Activated naive CD4-positive, alpha-beta T cell (primary cell): ENCODE results near the gene MED17.

Experiments used
- DNase-seq, 4 experiments: peaks; one replicate each; lab custom pipeline; 2025; lab: John Stamatoyannopoulos, UW

MED17 gene

DNA sequence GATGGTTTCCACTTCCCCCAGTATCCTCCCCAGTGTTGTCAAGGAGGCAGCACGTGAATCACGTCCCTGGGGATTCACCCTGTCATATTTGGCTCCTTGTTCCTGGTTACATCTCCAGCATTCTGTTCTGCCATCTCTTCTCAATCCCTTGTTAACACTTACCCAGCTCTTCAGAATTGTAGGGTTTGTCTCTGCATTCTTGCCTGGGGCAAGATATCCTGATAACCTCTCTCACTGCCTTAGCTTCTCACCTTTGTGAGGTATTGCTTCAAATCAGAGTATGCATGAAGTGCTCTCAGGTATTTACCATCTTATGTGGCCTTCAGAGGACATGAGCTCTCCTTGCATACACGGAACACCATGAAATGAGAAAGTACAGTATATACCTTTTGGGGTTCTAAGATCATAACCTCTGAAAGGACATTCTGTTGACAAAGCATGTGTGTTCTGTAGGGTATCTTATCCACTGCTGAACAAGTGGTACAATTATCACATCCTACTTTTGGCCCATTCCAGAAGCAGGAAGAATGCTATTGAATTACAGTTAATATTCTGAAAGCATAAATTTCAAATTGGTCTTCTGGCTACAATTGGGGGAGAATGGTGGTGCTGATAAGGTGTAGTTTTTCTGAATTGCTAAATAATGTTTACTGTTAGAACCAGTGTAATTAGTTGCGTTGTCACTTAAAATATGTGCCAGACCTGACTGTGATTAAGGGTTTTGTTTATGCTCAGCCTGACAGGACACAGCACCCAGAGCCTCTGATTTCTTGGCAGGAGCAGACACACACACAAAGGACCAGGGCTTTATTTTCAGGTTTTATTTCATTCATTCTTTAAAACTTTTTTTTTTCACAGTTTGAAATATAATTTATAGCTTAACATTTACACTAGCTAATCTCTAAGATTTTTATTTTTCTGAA is 33.6 kb downstream of the MED17 start:
- no peak for DNase-seq

DNA sequence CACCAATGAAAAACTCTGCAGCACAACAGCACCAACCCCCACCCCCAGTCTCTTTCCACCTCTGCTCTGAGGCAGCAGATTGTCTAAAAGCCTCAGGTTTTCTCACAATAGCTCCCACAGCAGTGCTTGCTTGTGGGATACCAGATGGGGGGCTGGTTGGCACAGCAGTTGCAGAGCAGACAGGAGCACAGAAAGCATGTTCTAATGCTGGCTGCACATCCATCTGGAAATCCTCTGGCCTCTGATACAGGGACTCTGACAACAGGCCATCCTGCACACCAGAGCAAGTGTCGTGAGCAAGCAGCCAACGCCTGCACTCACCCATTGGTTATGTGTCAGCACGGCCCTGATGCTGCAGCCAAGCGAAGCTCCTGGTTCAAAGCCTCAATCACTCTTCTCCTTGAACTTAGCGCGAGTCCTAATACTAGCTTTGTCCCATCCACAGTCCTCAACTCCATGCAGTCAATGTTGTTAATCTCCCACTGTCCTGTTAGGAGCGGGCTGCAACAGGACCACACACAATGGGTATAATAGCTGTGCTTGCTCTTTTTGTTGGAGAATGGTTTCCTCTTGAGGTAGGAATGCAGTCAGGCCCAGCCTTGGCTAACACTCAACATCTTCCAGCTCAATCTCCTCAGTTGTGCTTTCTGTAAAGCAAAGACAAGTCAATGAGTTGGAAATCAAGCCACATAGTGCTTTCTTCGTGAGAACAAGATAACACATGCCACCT is 36.0 kb downstream of the MED17 start:
- no peak for DNase-seq

DNA sequence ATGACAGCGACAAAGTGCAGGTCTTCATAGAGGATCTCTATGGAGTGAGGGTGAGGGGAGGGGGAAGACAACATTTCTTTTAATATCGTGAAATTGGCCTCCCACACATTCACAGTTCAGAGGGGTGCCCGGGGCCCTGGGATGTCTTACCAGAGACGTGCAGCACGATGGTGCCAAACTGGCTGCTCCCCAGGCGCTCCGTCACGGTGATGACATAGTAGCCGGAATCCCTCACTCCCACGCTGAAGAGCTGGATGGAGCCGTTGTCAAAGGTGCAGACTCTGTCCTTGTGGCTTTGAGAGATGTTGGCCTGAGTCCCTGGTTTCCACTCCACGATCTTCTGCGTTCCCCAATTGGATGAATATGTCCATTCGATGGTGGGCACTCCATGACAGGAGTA is 36.8 kb downstream of the MED17 start:
- no peak for DNase-seq

DNA sequence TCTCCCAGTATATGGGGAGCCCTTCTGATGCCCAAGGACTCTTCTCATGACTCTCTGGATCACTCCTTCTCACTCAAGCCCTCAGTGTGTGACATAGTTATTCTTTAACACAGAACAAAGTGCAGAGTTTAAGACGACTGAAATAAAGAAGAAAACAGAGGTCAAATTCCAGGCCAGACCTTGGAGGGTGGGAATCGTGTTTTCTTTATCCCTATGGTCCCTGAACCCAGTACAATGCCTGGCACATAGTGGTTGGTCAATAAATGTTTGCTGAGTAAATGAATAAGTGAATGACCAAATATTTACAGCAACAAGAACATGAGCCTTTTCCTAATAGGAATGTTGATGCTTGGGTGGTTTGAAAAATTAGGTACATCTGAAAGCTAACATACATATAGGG is 37.5 kb downstream of the MED17 start:
- DNase-seq = no peak

DNA sequence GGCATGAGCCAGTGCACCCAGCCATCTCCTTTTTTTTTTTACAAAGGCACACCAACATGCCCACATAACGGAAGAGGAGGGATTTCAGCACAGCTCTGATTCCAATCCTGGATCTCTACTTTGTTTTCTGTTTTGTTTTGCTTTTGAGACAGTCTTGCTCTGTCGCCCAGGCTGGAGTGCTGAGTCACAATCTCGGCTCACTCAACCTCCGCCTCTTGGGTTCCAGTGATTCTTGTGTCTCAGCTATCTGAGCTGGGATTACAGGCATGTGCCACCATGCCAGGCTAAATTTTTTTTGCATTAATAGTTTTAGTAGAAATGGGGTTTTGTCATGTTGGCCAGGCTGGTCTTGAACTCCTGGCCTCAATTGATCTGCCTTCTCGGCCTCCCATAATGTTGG is 38.3 kb downstream of the MED17 start:
- no peak for DNase-seq

- DNase-seq = no peak
Observed at GRCh38 chr11:93823210-93823609, 39.1 kb downstream of the MED17 start.

GRCh38 chr11:93827363-93827762 is 43.3 kb downstream of the MED17 start:
- DNase-seq = no peak

DNA sequence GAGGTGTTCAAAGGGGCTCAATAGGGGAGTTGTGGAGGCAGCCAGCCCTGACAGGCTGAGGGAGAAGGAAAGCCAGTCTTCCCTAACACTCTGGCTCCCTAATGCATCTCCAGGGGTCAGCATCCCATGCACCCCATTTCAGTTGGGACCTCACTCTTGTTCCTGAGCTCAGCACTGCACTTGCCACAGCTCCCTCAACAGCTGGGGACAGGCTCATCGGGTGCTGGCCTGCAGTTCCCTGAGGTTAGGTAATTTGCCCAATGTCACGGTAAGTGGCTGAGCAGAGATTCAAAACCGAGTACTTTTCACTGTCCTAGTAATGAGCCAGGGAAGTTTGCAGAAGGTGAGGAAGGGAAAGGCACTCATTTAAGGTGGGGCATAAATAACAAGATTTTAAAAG is 45.5 kb downstream of the MED17 start:
- no peak for DNase-seq

GRCh38 chr11:93831343-93832127 is 47.5 kb downstream of the MED17 start:
- DNase-seq = no peak

DNA sequence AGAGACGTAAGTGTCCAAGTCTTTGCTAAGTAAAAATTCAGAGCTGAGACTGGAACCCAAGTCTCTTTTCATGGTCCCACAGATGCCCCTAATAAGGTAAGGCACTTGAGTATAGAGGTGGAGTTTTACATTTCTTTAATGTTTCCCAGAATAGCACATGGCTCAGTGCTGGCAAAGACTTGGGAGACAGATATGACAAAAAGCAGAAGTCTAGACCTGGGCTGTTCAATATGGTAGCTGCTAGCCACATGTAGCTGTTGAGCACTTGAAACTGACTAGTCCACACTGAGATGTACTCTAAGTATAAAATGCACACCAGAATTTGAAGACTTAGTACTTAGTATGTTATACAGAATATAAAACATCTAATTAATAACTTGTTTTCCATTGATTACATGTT is 48.7 kb downstream of the MED17 start:
- no peak for DNase-seq

DNA sequence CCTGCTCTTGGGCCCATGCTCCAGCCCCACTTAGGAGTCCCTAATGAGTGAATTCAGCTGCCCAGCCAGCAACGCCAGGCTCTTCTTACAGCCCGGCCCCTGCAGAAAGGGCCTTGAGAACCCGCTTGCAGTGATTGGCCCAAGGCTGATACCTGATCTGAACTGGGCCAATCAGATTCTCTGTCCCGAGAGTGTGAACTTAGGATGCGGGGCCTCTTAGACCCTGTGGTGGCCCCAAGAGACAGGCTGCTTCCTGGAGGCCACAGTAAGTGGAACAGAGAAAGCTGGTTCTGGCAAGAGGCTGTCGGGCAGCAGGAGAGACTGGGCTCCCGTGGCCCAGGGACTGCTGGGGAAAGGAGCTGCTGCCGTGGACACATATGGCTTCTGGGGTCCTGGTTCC is 54.9 kb downstream of the MED17 start:
- DNase-seq = no peak

- no peak for DNase-seq
Observed at GRCh38 chr11:93840180-93840579, 56.1 kb downstream of the MED17 start.

- DNase-seq = no peak
Observed at GRCh38 chr11:93840981-93841380, 56.9 kb downstream of the MED17 start.

DNA sequence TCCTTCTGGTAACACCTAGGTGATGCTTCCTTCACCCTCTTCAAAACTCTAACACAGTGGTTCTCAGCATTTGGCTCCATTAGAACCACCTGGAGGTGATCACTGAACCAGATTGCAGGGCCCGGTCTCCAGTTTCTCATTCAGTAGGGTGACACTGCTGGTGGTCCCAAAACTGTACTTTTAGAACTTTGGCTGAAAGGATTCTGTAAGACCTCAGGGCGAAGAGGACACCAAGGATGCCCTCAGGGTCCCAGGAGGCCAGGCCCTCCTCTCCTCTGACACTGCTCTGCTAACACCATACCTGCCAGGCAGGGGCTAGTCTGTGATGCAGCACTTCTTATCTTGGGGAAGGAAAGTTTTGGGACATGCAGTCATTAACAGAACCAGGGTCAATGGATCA is 57.4 kb downstream of the MED17 start:
- no peak for DNase-seq

GRCh38 chr11:93842034-93842433 is 58.0 kb downstream of the MED17 start:
- no peak for DNase-seq

GRCh38 chr11:93842461-93842860 is 58.4 kb downstream of the MED17 start:
- DNase-seq = no peak

DNA sequence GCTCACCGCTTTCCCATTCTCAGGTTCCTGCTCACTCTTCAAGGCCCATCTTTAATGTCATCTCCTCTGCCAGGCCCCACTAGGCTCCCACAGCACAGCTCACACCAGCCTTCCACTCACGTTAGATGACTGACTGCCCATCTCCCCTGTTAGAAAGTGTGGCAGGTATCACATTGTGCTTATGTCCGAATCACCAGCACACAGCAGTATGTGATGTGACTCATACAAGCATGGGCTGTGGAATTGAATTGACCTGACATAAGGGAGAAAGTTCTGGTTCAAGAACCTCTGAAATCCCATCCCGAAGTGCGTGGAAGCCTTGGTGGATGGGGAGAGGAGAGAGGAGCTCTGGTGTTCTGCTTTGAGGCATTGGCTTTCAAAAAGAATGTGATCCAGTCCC is 59.8 kb downstream of the MED17 start:
- no peak for DNase-seq

DNA sequence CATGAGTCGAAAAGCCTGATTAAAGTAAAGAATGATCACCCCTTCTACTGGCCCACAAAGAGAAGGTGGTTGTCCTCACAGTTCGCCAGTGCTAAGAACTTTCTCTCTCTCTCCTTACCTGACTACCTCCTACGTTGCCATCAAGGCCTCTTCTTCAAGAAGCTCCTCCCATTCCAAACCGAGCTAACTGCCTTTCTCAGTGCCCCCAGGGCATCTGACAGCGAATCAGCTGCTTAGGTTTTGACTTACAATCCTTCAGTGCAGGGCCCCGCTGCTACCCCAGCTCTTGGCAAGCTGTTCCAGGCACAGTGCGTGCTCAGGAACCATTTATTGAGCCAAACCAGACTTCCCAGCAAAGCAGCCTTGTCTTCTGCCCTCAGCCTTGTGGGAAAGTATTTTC is 60.5 kb downstream of the MED17 start:
- no peak for DNase-seq

- no peak for DNase-seq
Observed at GRCh38 chr11:93845181-93846092, 61.4 kb downstream of the MED17 start.

DNA sequence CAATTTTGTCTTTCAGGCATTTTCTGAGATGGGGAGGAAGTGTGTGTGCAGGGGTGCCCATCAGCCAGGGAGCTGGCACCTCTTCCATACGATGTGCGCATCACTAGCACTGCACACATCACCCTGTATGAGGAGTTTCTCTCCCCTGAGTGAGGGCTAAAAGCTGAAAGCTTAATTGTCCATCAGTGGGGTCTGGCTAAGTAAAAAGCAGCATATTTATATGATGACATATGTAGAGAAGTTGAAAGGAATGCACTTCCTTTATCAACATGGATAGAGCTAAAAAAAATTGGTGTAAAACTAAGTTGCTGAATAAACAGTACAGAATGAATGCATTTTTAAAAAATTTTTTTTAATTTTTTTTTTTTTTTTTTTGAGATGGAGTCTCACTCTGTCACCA is 62.3 kb downstream of the MED17 start:
- no peak for DNase-seq

DNA sequence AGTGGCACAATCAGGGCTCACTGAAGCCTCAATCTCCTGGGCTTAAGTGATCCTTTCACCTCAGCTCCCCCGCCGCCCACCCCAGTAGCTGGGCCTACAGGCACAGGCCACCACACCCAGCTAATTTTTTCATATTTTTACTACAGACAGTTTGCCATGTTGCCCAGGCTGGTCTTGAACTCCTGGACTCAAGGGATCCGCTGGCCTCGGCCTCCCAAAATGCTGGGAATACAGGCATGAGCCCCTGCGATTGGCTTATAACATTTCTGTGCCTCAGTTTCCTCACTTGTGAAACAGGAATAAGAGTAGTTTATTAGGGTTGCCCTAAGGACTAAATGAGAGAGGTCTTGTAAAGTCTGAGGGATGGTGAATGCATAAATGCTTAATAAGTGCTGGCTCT is 65.1 kb downstream of the MED17 start:
- DNase-seq = no peak
